Measurements from ENCODE around the gene CCNYL1. TPM values are rescaled to one million over a fixed set of nuclear protein-coding genes. Genes with fewer than 3 reads are reported as not detected.
A peak's percentile ranks its signal among the peaks of the same experiment; 100 is the strongest.
"Not testable (repeated sequence)": the region's sequence is repeated elsewhere in the genome, so short reads cannot be mapped to it uniquely, and the experiment has no call there.

CCNYL1 gene
- polyA plus RNA-seq, 3 donors from 2014 or later, result 0.32 to 1.6 (median 1.3) TPM

GRCh38 chr2:207711750-207712530, 500 bp downstream of the CCNYL1 start:
- Mint-ChIP-seq H3K36me3 (peaks cover 0 to 4% (median 0%) of the 10 kb centered on the region in 3 donors), H3K4me3 (peak overlapping the region; percentile 91 to 99 (median 97)), H3K27me3 (ENCODE audit: low read depth in 3 of 3) (peaks cover 3 to 17% (median 12%) of the 10 kb centered on the region in 3 donors), H3K27ac (peak overlapping the region; percentile 76 to 97 (median 90)), H3K4me1 (peaks cover 20 to 29% of the 10 kb centered on the region in 2 donors), H3K9me3 (no peaks in the 10 kb centered on the region)
- no peak for DNase-seq

DNA sequence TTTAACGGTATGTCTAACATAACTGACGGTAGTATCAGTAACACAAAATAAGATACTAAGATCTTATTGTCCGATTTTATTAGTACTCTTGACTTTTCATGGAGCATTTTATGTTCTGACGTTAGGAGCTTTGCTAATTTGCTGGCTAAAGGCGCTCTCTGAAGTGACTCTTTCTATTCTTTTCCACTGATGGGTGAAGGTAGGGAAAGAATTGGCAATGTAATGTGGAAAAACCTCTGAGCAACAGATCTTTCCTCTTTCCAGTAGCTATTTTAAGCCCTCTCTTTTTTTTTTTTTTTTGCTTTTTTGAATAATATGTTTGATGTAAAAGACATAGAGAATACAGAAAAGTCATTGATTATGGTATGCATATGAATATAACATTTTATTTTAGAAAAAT, 4.6 kb downstream of the CCNYL1 start:
- peaks cover 0 to 5% (median 4%) of the 10 kb centered on the region in 3 donors for H3K36me3 Mint-ChIP-seq
- peaks cover 14 to 23% of the 10 kb centered on the region in 2 donors for H3K4me1 Mint-ChIP-seq
- H3K9me3 Mint-ChIP-seq, result no peaks in the 10 kb centered on the region
- no peak for DNase-seq
- no peak overlapping the region for H3K4me3 Mint-ChIP-seq
- no peak overlapping the region for H3K27ac Mint-ChIP-seq
- H3K27me3 Mint-ChIP-seq (ENCODE audit: low read depth in 3 of 3), result peaks cover 3 to 11% (median 7%) of the 10 kb centered on the region in 3 donors

DNA sequence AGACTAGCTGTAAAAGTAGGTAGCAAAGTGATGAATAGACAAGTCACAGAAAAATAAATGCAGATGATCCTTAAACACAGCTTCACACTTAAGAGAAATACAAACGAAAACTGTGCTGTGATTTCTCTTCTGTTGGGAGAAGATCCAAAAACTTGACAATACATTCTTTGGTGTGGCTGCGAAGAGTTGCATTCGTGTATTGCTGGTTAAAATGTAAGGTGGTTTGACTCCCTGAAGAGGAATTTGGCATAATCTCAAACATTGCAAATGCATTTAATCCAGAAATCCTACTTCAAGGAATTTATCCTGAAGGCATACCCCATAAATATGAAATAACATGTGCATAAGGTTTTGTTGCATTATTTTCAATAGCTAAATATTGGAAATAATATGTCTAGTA, 7.1 kb downstream of the CCNYL1 start:
- Mint-ChIP-seq H3K4me1 (peaks cover 5 to 7% of the 10 kb centered on the region in 2 donors), H3K27ac (no peak overlapping the region)

GRCh38 chr2:207719008-207719407, 7.6 kb downstream of the CCNYL1 start:
- Mint-ChIP-seq H3K9me3 (no peaks in the 10 kb centered on the region), H3K4me3 (no peak overlapping the region), H3K27me3 (ENCODE audit: low read depth in 3 of 3) (peaks cover 0 to 2% (median 0%) of the 10 kb centered on the region in 3 donors), H3K4me1 (peaks cover 2 to 3% of the 10 kb centered on the region in 2 donors), H3K27ac (no peak overlapping the region), H3K36me3 (peaks cover 0 to 5% (median 4%) of the 10 kb centered on the region in 3 donors)
- no peak for DNase-seq

More for the DNA sequence above, 7.1 kb downstream of the CCNYL1 start:
- no peak for DNase-seq
- H3K27me3 Mint-ChIP-seq (ENCODE audit: low read depth in 3 of 3), result peaks cover 0 to 2% (median 0%) of the 10 kb centered on the region in 3 donors
- no peaks in the 10 kb centered on the region for H3K9me3 Mint-ChIP-seq
- H3K36me3 Mint-ChIP-seq, result peaks cover 0 to 5% (median 4%) of the 10 kb centered on the region in 3 donors
- H3K4me3 Mint-ChIP-seq, result no peak overlapping the region

DNA sequence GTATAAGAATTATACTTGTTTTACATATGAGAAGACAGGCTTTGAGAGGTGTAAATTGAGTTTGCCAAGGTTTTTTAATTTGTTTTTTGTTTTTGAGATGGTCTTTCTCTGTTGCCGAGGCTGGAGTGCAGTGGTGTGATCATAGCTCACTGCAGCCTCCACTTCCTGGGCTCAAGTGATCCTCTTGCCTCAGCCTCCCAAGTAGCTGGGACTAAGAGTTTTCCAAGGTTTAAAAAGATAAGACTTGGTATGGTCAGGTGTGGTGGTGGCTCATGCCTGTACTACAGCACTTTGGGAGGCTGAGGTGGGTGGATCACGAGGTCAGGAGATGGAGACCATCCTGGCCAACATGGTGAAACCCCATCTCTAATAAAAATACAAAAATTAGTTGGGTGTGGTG, 8.2 kb downstream of the CCNYL1 start:
- not testable (repeated sequence) for H3K36me3 Mint-ChIP-seq; DNase-seq; H3K9me3 Mint-ChIP-seq; H3K4me1 Mint-ChIP-seq; H3K27me3 Mint-ChIP-seq (ENCODE audit: low read depth in 3 of 3); H3K27ac Mint-ChIP-seq; H3K4me3 Mint-ChIP-seq

DNA sequence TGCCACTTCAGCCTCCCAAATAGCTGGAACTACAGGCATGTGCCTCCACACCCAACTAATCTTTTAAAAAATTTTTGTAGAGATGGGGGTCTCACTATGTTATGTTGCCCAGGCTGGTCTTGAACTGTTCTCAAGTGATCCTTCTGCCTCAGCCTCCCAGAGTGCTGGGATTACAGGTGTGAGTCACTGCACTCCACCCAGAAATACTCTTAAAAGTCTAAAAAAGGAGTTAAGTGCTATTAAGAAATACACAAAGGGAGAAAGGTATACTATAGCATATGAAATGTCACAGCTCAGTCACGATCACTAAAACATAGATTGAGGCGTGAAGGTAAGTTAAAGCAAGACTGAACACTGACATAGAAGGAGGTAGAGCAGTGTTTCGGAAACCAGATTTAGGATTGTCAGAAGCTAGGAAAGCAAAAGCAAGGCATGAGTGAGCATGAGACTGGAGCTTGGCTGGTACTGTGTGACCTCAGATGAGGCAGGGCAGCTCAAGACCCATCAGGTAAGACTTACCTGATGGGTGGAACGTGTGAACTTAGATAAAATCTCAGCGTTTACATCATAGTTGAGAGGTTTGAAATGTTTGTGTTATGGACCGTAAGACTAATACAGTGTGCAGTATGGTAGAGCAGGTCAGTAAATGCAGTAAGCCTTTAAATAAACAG, 9.2 kb downstream of the CCNYL1 start:
- peaks cover 0 to 5% (median 0%) of the 10 kb centered on the region in 3 donors for H3K36me3 Mint-ChIP-seq
- no peak overlapping the region for H3K4me3 Mint-ChIP-seq
- no peak for DNase-seq
- H3K27ac Mint-ChIP-seq, result peak overlapping the region in 2 of 6 donors; percentile 1 to 17
- peaks cover 2 to 3% of the 10 kb centered on the region in 2 donors for H3K4me1 Mint-ChIP-seq
- no peaks in the 10 kb centered on the region for H3K9me3 Mint-ChIP-seq
- peaks cover 0 to 2% (median 0%) of the 10 kb centered on the region in 3 donors for H3K27me3 Mint-ChIP-seq (ENCODE audit: low read depth in 3 of 3)

DNA sequence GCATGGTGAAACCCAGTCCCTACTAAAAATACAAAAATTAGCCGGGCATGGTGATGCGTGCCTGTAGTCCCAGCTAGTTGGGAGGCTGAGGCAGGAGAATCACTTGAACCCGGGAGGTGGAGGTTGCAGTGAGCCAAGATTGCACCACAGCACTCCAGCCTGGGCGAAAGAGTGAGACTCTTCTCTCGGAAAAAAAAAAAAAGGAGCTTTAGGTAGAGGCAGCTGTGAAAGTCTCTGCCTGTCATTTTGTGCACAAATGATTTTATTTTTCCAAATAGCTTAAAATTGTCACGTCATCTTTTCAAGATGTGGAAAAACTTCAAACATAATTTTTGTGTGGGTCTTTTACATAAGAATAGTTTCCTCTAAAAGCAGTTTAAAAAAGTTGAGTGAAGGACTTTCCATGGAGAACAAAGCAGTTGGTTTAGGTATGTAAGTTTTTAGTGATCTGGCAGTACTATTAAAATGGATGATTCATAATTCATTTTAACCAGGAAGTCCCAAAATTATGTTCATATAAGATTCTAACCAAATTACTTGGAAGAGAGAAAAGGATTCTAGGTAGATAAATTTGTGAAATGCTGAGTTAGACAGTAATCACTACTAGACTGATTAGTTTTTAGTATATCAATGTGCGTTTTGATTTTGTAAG, 11.5 kb downstream of the CCNYL1 start:
- Mint-ChIP-seq H3K36me3 (no peaks in the 10 kb centered on the region), H3K27ac (no peak overlapping the region), H3K9me3 (no peaks in the 10 kb centered on the region), H3K4me1 (peaks cover 17 to 25% of the 10 kb centered on the region in 2 donors), H3K4me3 (no peak overlapping the region), H3K27me3 (ENCODE audit: low read depth in 3 of 3) (peaks cover 0 to 2% (median 0%) of the 10 kb centered on the region in 3 donors)
- no peak for DNase-seq

DNA sequence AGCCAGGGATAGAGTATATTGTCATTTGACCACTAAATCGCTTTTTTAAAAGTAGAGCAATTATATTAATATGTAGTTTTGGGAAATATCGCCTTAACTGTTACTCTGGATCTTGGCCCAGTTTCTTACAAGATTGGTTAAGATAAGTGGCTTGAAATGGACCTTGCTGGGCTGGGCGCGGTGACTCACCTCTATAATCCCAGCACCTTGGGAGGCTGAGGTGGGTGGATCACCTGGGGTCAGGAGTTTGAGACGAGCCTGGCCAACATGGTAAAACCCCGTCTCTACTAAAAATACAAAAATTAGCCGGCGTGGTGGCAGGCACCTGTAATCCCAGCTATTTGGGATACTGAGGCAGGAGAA, 12.0 kb downstream of the CCNYL1 start:
- H3K4me3 Mint-ChIP-seq; H3K36me3 Mint-ChIP-seq; H3K27me3 Mint-ChIP-seq (ENCODE audit: low read depth in 3 of 3); DNase-seq; H3K9me3 Mint-ChIP-seq; H3K27ac Mint-ChIP-seq: not testable (repeated sequence)
- H3K4me1 Mint-ChIP-seq, result peaks cover 19 to 25% of the 10 kb centered on the region in 2 donors

DNA sequence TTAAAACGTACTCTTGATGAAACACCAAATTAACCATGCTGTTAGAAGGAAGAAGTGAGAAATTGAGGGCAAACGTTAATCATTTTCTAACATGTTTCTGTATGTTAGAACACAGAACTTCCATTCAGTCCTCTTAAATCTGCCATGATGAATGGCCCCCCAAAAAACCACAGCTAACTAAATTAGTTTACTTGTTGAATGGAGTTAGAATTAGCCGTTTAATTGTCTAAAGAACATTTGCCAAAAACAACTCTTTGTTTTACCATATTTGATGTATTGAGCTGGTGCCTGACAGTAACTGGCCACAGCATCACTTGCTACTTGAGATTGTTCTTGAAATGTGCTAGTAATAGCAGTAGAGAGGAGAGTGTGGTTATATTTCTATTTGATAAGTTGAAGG, 12.7 kb downstream of the CCNYL1 start:
- Mint-ChIP-seq H3K9me3 (no peaks in the 10 kb centered on the region), H3K27ac (peak overlapping the region in 1 of 6 donors; percentile 25), H3K27me3 (ENCODE audit: low read depth in 3 of 3) (peaks cover 0 to 2% (median 0%) of the 10 kb centered on the region in 3 donors), H3K4me3 (no peak overlapping the region), H3K36me3 (peaks cover 0 to under 1% (median 0%) of the 10 kb centered on the region in 3 donors), H3K4me1 (peaks cover 19 to 25% of the 10 kb centered on the region in 2 donors)
- no peak for DNase-seq

GRCh38 chr2:207725873-207726578, 14.6 kb downstream of the CCNYL1 start:
- DNase-seq, result peak in 1 of 3 donors; percentile 14
- Mint-ChIP-seq H3K4me3 (no peak overlapping the region), H3K9me3 (no peaks in the 10 kb centered on the region), H3K4me1 (peaks cover 19 to 25% of the 10 kb centered on the region in 2 donors), H3K27me3 (ENCODE audit: low read depth in 3 of 3) (no peaks in the 10 kb centered on the region), H3K36me3 (peaks cover 0 to 9% (median 5%) of the 10 kb centered on the region in 3 donors), H3K27ac (peak overlapping the region in 1 of 6 donors; percentile 22)

DNA sequence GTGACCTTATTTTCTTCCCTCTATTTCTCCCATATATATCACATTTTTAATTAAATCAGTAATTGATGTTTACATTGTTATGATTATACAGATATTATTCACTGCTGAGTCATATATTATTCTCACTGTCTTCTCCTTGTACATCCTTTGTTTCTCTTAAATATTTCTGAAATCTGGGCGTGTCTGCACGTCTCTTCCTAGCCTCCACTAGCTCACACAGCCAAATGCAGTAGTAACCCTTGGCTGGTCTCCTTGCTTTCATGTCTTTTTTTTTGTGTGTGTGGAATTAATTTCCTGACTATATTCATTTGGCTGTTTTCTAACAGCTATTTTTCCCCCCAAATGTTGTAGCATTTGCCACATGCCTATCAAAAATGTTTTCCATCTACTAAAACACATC, 15.8 kb downstream of the CCNYL1 start:
- peaks cover 0 to 9% (median 7%) of the 10 kb centered on the region in 3 donors for H3K36me3 Mint-ChIP-seq
- peak overlapping the region in 4 of 6 donors; percentile 4 to 37 (median 18) for H3K27ac Mint-ChIP-seq
- no peaks in the 10 kb centered on the region for H3K27me3 Mint-ChIP-seq (ENCODE audit: low read depth in 3 of 3)
- H3K4me3 Mint-ChIP-seq, result peak overlapping the region in 2 of 5 donors; percentile 18 to 36
- no peaks in the 10 kb centered on the region for H3K9me3 Mint-ChIP-seq
- DNase-seq, result no peak
- peaks cover 19 to 25% of the 10 kb centered on the region in 2 donors for H3K4me1 Mint-ChIP-seq

DNA sequence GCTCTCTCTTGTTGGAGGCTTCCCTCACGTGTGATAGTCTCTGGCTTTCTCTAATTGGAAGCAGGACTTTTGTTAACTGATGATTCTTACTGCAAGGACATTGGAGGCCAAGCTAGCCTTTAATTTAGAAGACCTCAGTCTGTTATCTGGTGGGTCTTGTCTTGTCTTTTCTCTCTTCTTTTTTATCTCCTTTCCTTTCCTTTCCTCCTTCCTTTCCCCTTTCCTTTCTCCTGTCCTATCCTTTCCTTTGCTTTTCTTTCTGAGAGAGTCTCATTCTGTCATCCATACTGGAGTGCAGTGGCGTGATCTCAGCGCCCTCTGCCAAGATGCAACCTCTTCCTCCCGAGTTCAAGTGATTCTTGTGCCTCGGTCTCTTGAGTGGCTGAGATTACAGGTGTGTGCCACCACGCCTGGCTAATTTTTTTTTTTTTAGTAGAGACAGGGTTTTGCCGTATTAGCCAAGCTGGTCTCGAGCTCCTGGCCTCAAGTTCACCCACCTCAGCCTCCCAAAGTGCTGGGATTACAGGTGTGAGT, 18.1 kb downstream of the CCNYL1 start:
- Mint-ChIP-seq H3K4me1 (peaks cover 17 to 25% of the 10 kb centered on the region in 2 donors), H3K36me3 (peaks cover 0 to 19% (median 13%) of the 10 kb centered on the region in 3 donors), H3K27ac (peak overlapping the region in 1 of 6 donors; percentile 47), H3K27me3 (ENCODE audit: low read depth in 3 of 3) (no peaks in the 10 kb centered on the region), H3K4me3 (no peak overlapping the region), H3K9me3 (no peaks in the 10 kb centered on the region)
- DNase-seq, result no peak

DNA sequence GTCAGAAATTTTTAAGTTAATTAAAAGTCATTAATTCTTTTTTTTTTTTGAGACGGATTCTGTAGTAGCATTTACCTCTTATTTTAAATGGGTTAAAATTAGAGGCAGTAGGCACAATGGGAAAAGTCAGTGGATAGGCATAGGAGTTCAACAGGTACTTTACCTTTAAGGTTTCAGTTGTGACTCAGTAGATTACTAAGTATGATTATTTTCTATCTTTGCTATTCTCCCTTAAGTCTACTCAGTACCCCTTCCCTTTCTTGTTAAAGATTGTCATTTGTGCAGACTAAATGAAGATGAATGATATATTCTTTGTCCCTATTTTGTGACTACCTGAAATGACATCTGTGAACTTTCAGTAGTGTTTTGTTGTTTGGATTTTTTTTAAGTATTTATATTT, 19.7 kb downstream of the CCNYL1 start:
- Mint-ChIP-seq H3K27ac (no peak overlapping the region), H3K4me1 (peaks cover 16 to 17% of the 10 kb centered on the region in 2 donors), H3K4me3 (no peak overlapping the region), H3K27me3 (ENCODE audit: low read depth in 3 of 3) (no peaks in the 10 kb centered on the region), H3K9me3 (no peaks in the 10 kb centered on the region), H3K36me3 (peaks cover 7 to 31% (median 20%) of the 10 kb centered on the region in 3 donors)
- no peak for DNase-seq
